Medulla oblongata (tissue), 1 donor: ENCODE data around the gene KCNJ6.

ENCODE experiments used
- DNase-seq: peaks from one replicate; pipeline ENCODE4 v3.0.0-alpha.2; 2015; ENCODE audit errors: extremely low spot score

KCNJ6 gene

DNA sequence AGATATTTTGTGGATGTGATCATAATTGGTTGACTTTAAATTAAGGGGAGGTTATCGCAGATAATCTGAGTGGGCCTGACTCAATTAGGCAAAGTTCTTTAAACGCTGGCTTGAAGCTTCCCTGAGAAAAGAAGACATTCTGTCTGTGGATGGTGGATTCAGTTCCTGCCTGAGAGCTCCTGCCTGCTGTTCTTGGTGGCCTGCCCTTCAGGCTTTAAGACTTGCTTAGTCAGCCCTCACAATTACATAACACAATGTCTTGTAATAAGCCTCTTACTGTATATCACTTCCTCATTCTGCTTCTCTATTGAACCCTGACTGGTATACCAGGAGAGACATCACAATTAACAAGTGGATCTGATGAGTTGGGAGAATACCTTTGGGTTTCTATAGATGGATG lies 50.2 kb downstream of the KCNJ6 start:
- peak; percentile 75 for DNase-seq

DNA sequence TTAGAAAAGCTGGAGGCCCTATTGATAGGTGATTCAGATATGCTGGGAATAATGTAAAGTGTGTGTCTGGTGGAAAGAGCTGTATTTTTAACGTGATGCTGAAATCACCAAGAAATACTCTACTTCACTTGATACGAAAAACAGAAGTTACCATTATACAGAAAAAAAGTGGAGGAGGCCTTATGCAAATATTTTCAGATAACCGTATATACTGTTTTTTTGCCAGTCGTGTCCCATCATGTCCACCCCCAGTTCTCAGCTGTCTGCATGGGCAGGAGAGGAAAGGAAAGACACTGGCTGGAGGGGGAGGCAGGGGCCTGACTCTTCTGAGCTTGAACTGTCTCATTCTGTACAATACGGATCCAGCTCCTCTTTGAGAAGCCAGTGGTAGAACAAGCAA lies 51.1 kb downstream of the KCNJ6 start:
- no peak for DNase-seq

DNA sequence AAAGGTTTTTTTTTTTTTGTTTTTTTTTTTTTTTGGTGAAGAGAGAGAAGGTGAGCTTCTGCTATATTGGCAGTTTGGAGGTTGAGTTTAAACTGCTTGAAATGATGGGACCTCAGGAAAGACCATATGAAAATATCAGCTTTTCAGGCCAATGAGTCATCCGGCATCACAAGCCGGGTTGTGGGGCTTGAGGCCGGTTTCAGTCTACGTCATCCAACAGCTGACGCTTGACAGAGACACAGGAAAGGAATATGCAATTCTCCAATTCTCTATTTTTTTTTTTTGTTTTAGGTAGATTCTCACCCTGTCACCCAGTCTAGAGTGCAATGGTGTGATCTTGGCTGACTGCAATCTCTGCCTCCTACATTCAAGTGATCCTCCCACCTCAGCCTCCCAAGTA lies 52.4 kb downstream of the KCNJ6 start:
- DNase-seq, result no peak

DNA sequence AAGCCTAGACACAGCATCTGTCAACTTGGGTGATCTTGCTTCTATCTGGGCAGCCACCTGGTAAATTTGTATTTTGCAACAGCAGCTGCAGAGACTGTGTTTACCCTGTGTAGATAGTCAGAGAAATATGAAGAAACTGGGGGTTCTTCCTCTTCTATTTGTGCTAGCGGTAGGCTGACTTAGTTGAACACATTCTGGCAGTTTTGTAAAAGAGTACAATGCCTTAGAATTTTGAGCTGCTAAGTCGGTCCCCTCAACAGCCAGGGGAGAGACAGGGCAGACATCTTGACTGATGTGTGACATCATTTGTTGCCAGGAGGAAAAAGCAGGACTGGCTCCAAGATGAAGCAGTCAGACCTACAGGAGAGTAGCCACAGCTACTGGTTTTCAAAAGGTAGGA lies 53.7 kb downstream of the KCNJ6 start:
- peak; percentile 17 for DNase-seq

DNA sequence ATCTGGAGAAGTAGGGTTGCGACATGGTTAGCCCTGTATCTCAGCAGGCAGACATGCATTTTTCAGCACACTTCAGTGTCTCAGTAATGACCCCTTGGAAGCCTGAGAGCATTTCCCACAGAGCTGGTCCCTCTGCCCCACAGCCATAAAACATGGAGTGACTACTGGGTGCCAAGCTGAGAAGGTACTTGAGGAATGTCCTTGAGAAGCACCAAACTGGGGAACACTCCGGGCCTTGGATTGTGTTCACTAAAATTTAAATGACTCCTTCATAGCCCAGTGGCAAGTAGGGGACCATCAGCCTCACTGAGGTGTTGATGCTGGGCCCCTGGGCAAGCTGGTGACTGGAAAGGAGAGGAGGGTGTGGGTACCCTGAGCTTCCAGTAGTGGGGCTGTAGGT lies 54.7 kb downstream of the KCNJ6 start:
- no peak for DNase-seq

DNA sequence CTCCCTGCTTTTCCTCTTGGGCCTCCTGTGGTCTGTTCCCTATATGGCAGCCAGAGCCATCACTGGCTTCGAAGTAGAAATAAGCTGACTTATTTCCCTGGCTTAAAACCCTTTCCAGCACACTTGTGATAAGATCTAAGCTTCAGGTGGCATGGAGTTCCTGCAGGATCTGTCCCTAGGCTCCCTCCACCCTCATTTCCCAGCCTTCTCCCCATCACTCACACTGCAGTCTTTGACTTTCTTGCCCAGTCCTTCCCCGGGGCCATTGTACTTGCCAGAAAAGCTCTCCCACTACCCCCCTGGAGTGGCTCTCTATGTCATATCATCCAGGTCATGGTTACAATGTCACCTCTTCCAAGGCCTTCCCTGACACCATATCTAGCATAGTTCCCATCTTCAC lies 55.8 kb downstream of the KCNJ6 start:
- DNase-seq, result no peak

DNA sequence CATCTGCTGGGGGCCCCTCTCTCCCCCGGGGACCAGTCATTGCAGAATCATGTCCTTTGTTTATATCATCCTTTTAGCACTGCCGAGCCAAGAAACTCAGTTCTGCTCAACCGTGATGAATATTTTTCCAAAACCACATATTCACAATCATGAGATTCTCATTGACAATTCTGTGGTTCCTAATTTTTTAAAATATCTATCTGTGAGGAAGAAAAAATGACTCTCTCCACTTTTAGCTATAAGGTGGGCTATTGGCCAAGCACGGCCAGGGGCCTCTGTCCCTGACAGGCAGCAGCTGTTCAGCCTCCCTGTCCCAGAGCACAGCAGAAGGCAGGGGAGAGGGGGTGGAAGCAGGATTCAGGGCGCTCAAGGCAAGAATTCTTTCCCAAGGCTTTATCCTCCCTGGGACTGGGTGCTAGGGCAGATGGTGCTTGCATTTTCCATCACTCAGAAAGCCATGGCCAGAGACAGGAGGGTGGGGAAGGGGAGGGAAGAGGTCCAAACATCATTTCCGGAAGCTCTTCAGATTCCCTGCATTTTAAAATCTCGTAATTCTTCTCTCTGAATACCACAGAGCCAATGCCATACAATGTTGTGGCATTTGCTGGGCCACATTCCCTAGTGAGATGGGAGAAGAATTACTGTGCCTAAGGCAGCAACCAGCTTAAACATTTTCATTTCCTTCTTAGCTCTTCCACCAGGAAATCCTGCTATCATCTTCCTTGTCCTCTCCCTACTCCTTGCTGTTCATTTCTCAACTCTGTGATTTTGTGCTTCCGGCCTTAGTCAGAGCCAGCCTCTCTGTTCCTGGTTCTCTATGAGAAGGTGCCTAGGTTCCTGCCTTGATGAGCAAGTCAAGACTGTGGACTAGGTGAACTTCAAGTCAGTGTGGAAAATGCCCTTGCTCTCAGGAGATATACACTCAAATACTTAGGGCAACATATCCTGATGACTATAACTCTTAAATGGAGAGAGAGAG lies 60.3 kb downstream of the KCNJ6 start:
- no peak for DNase-seq

DNA sequence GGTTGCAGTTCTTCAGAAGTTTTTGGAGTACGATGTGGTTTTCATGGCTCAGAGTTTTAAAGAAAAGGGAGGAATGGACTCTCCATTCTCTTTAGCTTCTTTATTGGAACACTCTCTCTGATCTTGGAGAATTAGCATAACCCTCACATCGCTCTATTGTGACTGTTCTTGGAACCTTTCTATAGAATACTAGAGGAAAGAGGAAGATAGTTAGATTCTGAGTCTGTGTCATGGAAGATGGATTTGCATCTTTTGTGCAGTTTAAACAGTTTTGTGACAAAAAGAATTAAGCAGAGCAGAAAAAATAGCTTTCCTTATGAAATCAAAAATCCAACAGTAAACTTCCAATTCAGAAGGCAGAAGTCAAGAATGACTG lies 61.0 kb downstream of the KCNJ6 start:
- DNase-seq, result no peak

DNA sequence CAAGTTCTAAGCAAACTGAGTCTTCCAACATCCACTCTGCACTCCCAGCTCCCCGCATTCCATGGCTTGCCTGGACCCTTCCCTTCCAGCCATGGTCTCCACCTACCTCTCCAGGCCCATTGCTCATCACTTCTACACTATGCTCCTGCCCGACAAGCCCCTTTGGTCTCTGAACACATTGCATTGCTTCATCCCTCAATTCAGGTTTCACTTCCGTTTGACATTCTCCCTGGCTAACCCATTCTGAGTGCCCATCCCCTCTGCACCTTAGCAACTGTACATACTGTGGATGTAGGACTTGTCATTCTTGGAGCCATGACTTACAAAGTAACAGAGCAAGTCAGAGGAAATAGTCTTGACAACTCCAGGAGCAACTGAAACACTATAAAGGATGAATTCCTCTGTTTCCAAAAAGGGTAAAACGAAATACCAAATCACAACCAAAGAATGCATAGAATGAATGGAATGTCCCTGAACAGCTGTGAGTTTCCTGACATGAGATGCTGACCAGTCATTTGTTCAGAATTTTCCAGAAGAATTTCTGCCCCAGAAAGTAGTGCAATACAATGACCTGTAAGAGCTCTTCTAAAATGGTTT lies 66.7 kb downstream of the KCNJ6 start:
- no peak for DNase-seq

DNA sequence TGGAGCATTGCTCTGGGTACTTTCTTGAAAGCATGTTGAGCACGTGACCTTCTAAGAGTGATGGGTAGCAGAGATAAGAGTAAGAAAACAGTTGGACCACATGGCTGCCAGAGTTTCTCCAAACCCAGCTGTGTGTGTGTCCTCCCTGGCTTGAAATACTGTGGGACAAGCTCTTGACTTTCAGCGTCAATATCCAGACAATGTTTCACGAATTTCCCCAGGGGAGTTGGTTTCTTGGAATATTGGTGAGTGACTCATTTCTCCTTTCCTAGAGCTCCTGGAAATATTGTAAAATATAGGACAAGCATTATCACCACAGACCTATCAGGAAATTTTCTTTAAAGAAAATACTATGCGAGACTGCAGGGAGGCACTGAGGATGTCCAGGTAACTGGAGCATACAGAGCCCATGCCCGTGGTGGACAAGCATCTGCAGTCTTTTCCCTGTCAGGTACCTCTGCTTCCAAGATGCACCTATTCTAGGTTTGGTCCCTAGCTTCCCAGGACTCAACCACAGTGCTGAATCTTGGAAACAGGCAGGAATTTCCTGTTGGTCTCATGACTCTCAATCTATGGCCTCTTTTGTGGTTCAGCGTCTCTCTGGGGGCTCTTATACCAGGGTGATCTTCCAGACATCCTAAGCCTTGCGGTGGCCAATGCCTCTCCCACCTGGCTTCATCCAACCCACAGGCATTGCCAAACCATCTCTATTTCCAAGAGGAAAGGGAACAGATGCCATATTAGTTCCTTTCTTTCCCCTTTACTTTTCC lies 67.4 kb downstream of the KCNJ6 start:
- no peak for DNase-seq

DNA sequence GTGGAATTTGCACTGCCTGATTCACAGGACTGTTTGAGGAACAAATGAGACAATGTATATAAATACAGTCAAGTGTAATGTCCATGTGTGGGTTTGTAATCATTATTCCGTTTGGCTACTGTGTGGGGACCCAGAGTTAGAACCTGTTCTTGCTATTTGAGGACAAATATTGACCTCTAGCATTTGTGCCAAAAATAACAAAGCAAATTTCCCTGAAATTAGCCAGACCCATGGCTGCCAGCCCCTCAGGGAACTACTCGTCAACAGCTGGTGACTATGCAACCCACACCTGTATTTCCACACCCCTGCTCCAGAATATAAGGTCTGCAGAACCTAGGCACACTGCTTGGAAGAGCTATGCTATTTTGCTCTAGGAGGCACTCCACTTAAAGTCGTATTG lies 70.7 kb downstream of the KCNJ6 start:
- no peak for DNase-seq

DNA sequence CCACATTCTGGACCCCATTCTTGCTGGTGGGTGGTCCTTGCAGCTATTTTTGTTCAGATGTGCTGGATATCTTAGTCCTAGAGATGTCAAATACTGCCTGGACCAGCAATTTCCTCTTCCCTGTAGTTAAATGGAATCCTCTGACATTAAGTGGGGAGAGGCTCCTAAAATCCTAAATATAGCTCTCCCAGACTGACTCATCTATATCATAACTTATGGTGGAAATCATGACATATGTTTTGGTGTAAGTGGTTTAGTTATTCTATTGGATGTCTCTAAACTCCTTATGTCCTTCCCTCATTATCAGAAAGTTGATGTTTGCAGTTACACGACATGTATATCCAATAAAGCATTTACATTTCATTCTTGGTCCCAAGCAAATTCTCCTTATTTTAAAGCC lies 73.1 kb downstream of the KCNJ6 start:
- DNase-seq, result no peak

DNA sequence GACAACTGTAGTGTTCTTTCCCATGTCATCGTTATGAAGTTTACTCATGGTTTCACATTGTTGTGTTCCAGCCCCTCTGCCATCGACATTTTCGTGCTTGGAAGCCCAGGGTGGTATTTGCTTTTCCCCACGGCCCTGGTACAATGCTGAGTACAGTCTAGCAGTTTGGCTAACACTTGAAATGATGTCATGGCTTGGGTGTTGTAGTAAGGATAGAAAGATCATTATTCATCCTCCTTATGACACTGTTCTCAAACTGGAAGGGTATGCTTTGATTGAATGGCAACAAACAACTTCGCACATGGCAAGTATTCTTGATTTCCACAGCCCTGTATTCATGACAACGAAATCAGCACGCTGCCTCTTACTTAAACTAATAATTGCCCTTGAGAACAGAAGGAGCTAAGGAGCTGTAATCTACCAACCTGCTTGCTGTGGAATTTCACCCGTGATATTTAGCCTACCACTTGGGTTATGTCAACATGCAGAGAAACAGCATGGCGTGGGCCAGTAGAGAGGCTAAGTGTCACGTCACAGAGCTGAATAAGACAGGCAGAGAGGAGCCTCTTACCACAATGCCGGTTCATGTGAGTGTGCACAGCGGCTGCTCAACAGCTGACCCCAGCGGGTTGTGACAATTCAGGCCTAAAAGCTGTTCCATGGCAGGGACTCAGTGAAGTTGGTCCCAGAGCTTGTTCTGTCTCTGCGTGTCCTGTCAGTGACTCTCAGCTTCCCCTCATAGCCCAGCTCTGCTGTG lies 73.9 kb downstream of the KCNJ6 start:
- no peak for DNase-seq

DNA sequence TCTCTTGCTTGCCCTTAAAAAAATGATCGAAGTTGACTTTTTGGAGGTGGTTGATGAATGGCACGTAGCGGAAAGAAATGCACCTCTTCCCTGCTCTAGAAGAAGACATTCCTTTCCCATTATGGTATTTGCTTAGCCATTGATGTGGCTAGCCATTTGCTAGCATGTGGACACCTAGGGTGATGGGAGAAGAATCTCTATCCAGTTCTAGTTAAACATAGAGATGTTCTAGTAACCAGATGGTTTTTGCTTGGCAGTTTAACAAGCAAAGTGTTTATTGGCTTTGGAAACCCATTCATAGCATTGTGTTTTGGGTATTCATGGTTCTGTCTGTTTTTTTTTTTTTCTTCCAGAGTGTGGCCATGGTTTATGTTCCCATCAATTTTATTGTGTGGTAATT lies 78.9 kb downstream of the KCNJ6 start:
- DNase-seq, result no peak

DNA sequence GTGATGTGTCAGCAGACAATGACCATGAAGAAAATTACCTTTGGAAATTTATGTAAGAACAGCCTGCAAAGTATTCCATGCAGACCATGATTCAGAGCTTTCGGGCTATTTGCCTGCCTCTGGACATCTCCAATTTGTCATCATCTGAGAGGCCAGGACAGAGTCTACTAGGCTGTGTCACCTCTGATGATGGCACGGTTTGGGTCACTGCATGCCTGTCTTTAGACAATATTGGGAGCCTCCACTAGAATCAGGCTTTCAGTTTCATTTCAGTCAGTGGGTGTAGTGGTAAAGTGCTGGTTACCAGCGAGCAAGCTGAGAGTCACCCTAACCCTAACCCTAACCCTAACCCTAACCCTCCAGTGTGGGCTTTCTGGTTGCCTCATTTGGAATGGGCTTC lies 80.8 kb downstream of the KCNJ6 start:
- DNase-seq, result no peak

DNA sequence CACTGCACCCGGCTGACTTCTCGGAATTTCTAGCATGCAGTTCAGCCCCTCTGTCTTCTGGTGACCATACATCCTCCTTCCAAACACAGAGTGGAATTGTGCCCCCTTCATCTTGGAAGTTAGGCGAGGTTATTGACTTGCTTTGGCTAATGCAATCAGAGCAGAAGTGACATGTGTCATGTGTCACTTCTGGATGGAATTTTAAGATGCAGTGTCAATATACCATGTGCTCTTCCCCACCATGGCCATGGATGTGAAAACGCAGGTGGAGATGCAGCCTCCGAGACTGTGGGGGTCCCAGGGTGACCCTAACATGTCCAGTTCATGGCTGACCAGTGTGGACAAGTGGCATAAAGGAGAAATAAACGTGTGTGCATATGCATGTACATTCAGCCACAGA lies 83.0 kb downstream of the KCNJ6 start:
- DNase-seq, result no peak

DNA sequence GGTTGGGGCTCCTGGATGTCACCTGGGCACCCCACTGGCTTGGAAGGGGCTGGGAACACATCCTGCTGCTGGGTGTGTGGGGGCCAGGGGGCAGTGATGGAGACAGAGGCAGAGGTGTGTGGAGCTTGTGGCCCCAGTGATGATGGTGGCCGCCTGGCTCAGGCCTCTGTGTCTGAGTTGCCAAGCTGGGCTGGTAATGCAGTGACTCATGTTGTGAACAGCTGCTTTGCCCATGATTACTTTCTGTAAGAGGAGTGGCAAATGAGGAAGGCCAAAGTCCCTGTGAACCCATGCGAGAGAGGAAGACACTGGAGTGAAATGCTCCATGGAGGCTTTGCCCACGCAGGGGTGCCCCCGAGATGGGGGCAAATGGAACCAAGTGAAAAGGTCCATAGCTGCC lies 86.8 kb downstream of the KCNJ6 start:
- DNase-seq, result no peak

DNA sequence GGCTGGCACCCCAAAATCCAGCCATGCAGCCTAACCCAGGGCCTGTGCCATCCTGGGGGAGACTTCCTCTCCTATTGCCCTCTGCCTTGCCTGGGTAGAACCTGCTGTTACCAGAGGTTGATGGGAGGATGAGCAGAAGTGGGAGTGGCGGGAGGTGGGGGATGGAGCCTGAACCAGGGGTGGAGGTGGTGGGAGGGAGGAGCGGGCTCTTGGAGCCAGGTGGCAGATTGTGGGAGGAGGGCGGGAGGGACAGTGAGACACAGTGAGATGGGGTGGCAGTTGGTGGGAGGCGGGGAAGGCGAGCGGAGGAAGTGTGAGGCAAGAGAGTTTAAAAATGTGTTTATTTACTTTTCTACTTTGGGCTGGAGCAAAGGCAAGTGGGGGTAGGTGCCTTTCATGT lies 87.3 kb downstream of the KCNJ6 start:
- DNase-seq, result no peak

DNA sequence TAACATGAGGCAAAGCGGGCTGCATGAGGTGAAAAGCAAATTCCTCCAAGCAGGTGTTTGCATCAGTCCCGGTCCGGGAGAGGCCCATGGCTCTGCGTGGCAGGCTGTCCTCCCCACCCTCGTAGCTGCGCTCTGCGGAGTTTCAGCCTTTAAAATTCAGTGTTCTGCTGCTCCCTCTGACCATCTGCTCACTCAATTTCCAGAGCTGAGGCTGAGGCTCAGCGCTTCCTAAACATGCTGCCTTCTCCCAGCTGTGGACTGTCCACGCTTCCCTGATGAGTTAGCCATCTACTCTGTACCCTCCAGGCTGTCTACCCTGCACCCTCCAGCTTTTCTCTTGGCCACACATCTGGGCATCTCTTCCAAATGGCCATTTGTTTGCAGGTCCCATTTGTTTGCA lies 87.7 kb downstream of the KCNJ6 start:
- DNase-seq, result no peak

DNA sequence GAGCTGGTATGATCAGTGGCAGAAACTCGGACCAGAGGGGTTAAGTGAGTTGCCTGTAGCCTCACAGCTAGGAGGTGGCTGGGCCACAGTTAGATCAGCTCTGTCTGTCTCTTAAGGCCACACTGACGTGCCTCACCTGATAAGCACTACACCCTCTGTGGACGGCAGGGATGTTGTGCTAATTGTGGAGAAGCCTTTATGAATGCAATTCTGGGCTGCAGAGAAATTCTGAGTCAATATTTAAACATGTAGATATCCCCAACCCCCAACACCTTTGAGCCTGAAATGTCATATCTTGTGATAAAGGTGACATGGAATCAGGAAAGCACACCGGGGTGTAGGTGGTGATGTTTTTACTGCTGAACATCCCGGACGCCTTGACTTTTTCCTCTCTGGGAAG lies 88.3 kb downstream of the KCNJ6 start:
- no peak for DNase-seq

DNA sequence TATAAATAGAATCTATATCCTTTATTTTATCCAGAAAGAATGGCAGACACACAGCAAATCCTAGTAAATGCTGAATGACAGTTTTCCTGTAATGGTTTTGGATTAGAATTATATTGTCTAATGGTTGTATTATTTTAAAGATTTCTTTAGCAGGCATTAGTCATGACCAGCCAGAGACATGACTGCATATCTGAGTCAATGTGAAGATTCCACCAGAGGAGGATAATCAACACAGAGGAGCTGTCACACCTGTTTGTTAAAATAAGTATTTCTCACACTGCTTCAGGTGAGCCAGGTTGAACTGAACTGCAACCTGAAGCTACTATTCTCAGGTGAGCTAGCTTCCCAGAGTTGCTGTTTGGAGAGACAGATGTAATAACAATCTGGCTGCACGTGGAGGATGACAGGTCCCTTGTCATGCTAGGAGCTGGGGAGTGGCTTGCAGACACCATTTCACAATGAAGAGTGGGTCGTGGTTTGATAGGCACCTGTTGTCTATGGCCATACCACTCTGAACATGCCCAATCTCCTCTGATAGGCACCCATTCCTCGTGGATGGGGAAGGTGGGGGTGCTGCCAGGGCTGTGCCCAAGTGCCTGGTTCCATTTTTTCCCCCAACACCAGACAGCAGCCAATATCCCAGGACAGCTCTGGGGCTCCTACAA lies 94.3 kb downstream of the KCNJ6 start:
- no peak for DNase-seq
